K562 (cell line): ENCODE results near the gene PRAME.

ENCODE experiments used
- JUNB ChIP-seq: fragments of 450-650 bp; formaldehyde crosslinking; conservative IDR thresholded peaks from 2 replicates; pipeline ENCODE4 v1.4.0; 2020; ENCODE audit warnings: mild to moderate bottlenecking
- KLF16 ChIP-seq: IDR thresholded peaks from 2 replicates; pipeline ENCODE4 v1.6.1; 2016; ENCODE audit warnings: antibody characterized with exemption
- POU5F1 ChIP-seq: fragments of 150-350 bp; IDR thresholded peaks from 2 replicates; pipeline ENCODE4 v1.6.1; 2014; ENCODE audit warnings: borderline replicate concordance, low read length, low read depth, mild to moderate bottlenecking; ENCODE audit not compliant: partially characterized antibody
- RBFOX2 ChIP-seq: fragments of 200-400 bp; formaldehyde crosslinking; IDR thresholded peaks from 2 replicates; pipeline ENCODE4 v1.6.1; 2017; ENCODE audit warnings: low read depth, mild to moderate bottlenecking, low read length, moderate library complexity
- ZZZ3 ChIP-seq: fragments of 450-650 bp; IDR thresholded peaks from 2 replicates; pipeline ENCODE4 v1.6.1; 2016; ENCODE audit warnings: antibody characterized with exemption, mild to moderate bottlenecking, moderate library complexity

DNA sequence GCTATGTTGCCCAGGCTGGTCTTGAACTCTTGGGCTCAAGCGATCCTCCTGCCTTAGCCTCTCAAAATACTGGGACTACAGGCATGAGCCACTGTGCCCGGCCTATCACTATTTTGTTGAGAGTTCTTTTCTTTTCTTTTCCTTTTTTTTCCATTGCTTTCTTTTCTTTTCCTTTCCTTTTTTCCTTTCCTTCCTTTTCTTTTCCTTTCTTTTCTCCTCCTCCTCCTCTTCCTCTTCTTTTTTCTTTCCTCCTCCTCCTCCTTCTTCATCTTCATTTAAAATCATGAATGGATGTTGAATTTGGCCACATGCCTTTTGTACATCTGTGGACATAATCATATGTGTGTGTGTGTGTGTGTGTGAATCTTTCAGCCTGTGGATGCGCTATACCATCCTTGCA, 25.7 kb upstream of the PRAME start:
- TF ChIP-seq JUNB (CRISPR knock-in tag), result no peak
- no peak for TF ChIP-seq RBFOX2
- no peak for TF ChIP-seq POU5F1
- no peak for TF ChIP-seq ZZZ3
- no peak for TF ChIP-seq KLF16
